Endothelial cell of umbilical vein (primary cell): ENCODE results near the gene CSMD2.

Source experiments
- CTCF ChIP-seq, 2 donors: IDR thresholded peaks; 1 replicate in 1 of 2; 2 replicates in 1 of 2; pipeline ENCODE4 v1.5.1; 2011; ENCODE audit warnings: low read length in 2 of 2, mild to moderate bottlenecking in 2 of 2, moderate library complexity in 2 of 2, control low read depth in 1 of 2, inconsistent platforms in 1 of 2, low read depth in 1 of 2; ENCODE audit not compliant: insufficient read depth in 1 of 2; ENCODE audit errors: extremely low read depth in 1 of 2
- EZH2 ChIP-seq: IDR thresholded peaks from 2 replicates; pipeline ENCODE4 v1.6.1; 2012; ENCODE audit warnings: borderline replicate concordance, low read depth, mild to moderate bottlenecking, moderate library complexity, low read length, inconsistent platforms; ENCODE audit not compliant: severe bottlenecking
- JUN ChIP-seq: IDR thresholded peaks from 2 replicates; pipeline ENCODE4 v1.6.1; 2011; ENCODE audit warnings: borderline replicate concordance, low read depth; ENCODE audit not compliant: insufficient read length, insufficient read depth
- MAX ChIP-seq: IDR thresholded peaks from 2 replicates; pipeline ENCODE4 v1.6.1; 2011; ENCODE audit not compliant: insufficient read depth, insufficient read length
- MYC ChIP-seq: IDR thresholded peaks from one replicate; pipeline ENCODE4 v1.6.1; 2011; ENCODE audit warnings: mild to moderate bottlenecking, low read depth, low read length
- POLR2A ChIP-seq: IDR thresholded peaks from 2 replicates; pipeline ENCODE4 v1.6.1; 2012; ENCODE audit warnings: low read depth, mild to moderate bottlenecking, control low read depth, low read length
- POLR2AphosphoS5 ChIP-seq: IDR thresholded peaks from 2 replicates; pipeline ENCODE4 v1.6.1; 2012; ENCODE audit warnings: low read depth, mild to moderate bottlenecking, control low read depth, low read length, moderate library complexity; ENCODE audit not compliant: insufficient read depth

DNA sequence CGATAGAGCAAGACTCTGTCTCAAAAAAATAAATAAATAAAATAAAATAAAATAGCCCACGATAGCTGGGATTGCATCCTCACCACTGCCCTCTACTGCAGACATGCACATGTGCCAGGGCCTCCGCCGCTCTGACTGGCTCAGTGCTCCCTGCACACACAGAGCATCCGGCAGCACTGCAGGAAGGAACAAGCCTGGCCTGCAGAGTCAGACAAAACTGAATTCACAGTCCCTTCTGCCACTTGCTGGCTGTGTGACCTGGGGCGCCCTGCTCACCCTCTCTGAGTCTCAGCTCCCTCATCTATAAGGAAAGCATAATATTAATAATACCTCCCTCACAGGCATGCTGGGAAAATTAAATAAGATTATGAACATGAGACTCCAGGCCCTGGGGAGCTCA lies 35.4 kb downstream of the CSMD2 start:
- TF ChIP-seq EZH2 (no peak), CTCF (IDR thresholded peaks at IDR 0.05; ENCODE audit: extremely low read depth in 1 of 2, insufficient read depth in 1 of 2, low read depth in 1 of 2, low read length in 2 of 2) (no peak), POLR2A (no peak), POLR2AphosphoS5 (no peak), MAX (no peak), JUN (no peak), MYC (no peak)
